ENCODE results near the gene IQCF2. TPM values are rescaled to one million over a fixed set of nuclear protein-coding genes. Genes with fewer than 3 reads are reported as not detected.

IQCF2 gene
- total RNA-seq = not detected in 2 replicates

GRCh38 chr3:51860703-51861665, at the start of gene IQCF2:
Gene IQCF2 (plus strand): TSS chr3:51861615. CDS start chr3:51861667, 52 bp downstream.

GRCh38 chr3:51875501-51875900, 14.1 kb downstream of the IQCF2 start, which contains the start of gene IQCF5:
Gene IQCF5 (minus strand): TSS chr3:51875601. CDS start chr3:51875531, 70 bp downstream.

Other genes with a start within 250 kb of the IQCF2 start
- gene TEX264, start 190.4 kb upstream of the IQCF2 start, total RNA-seq = 34.8 and 43.0 TPM in 2 replicates
- not detected in 2 replicates for gene GRM2, start 154.5 kb upstream of the IQCF2 start, total RNA-seq
- not detected in 2 replicates for gene IQCF6, start 82.4 kb upstream of the IQCF2 start, total RNA-seq
- not detected in 2 replicates for gene IQCF5, start 14.0 kb downstream of the IQCF2 start, total RNA-seq
- not detected in 2 replicates for gene IQCF1, start 41.7 kb downstream of the IQCF2 start, total RNA-seq
- 35.4 and 48.5 TPM in 2 replicates for gene RRP9, start 80.3 kb downstream of the IQCF2 start, total RNA-seq
- gene PARP3, start 80.7 kb downstream of the IQCF2 start, total RNA-seq = 7.1 and 7.8 TPM in 2 replicates
- gene GPR62, start 93.8 kb downstream of the IQCF2 start, total RNA-seq = under 0.01 TPM in 1 of 2 replicates, not detected in the other
- gene PCBP4, start 105.8 kb downstream of the IQCF2 start, total RNA-seq = 20.1 and 26.0 TPM in 2 replicates
- gene ABHD14B, start 112.4 kb downstream of the IQCF2 start, total RNA-seq = 10.1 and 11.6 TPM in 2 replicates
- 5.5 and 7.9 TPM in 2 replicates for gene ABHD14A, start 113.4 kb downstream of the IQCF2 start, total RNA-seq
- 15.6 and 19.8 TPM in 2 replicates for gene ACY1, start 121.9 kb downstream of the IQCF2 start, total RNA-seq
- 1,157 and 1,199 TPM in 2 replicates for gene RPL29, start 134.3 kb downstream of the IQCF2 start, total RNA-seq
- 9.6 and 10.4 TPM in 2 replicates for gene DUSP7, start 195.0 kb downstream of the IQCF2 start, total RNA-seq

All from epithelial cell of umbilical artery (primary cell).